ENCODE results near the gene ZNF189.
"Not testable (repeated sequence)": the region's sequence is repeated elsewhere in the genome, so short reads cannot be mapped to it uniquely, and the experiment has no call there.

The ZNF189 gene

DNA sequence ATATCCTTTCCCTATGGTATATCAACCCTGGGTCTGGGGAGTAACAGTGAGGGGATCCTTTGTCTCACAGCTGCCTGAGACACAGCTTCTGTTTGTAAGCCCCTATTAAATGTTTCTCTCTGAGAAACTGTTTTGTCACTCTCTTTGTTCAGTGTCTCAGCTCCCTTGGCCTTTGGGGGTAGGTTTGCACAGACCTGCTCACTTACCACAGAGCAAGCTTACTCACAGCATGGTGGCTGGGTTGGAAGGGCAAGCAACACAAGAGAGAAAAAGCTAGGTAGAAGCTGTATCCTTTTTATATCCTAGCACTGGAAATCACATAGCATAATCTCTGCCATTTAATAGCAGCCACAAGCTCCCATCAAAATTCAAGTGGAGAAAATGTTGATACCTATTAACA, 18.4 kb upstream of the ZNF189 start:
- no peak for DNase-seq (ENCODE audit: low spot score)
- TF ChIP-seq, protein P1, sequence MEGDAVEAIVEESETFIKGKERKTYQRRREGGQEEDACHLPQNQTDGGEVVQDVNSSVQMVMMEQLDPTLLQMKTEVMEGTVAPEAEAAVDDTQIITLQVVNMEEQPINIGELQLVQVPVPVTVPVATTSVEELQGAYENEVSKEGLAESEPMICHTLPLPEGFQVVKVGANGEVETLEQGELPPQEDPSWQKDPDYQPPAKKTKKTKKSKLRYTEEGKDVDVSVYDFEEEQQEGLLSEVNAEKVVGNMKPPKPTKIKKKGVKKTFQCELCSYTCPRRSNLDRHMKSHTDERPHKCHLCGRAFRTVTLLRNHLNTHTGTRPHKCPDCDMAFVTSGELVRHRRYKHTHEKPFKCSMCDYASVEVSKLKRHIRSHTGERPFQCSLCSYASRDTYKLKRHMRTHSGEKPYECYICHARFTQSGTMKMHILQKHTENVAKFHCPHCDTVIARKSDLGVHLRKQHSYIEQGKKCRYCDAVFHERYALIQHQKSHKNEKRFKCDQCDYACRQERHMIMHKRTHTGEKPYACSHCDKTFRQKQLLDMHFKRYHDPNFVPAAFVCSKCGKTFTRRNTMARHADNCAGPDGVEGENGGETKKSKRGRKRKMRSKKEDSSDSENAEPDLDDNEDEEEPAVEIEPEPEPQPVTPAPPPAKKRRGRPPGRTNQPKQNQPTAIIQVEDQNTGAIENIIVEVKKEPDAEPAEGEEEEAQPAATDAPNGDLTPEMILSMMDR (IDR thresholded peaks at IDR 0.05), result no peak
- Histone ChIP-seq H3K27ac (no peak overlapping the region), H3K4me3 (no peak overlapping the region)

DNA sequence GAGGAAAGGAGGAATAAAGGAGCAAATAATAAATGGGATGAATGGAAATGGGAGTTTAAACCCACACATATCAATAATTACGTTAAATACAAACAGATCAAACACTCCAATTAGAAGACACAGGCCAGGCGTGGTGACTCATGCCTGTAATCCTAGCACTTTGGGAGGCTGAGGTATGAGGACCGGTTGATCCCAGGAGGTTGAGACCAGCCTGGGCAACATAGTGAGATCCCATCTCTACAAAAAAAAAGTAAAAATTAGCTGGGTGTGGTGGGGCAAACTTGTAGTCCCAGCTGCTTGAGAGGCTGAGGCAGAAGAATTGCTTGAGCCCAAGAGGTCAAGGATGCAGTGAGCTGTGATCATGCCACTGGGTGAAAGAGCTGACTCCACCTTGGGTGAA, 17.5 kb upstream of the ZNF189 start:
- no peak overlapping the region for H3K27ac ChIP-seq
- DNase-seq (ENCODE audit: low spot score), result no peak

DNA sequence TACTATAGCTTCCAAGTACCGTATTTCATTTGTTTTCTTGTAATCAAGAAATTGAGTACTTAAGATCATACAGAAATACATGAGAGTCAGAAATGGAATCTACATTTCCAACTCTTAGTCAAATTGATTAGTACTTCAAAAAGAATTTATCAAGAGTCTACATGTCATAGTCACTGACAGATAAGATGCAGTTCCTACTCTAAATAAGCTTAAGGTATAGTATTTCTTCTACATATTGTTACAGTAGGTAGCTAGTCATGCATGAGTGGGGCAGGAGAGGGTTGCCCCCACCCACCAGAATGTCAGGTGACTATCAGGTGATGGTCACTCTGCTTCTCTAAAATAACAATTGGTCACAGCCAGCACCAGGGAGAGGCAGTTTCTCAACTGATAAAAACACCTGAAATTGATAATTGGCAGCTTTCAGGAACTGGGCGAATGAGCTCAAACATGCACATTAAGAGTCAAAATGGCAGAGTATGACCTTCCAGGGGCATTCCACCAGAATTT, 16.8 kb upstream of the ZNF189 start:
- Histone ChIP-seq H3K27ac (no peak overlapping the region), H3K4me3 (no peak overlapping the region)
- DNase-seq (ENCODE audit: low spot score), result no peak
- TF ChIP-seq, protein P1 (IDR thresholded peaks at IDR 0.05), result no peak

More for the DNA sequence above, 17.5 kb upstream of the ZNF189 start:
- no peak overlapping the region for H3K4me3 ChIP-seq
- TF ChIP-seq, protein P1 (IDR thresholded peaks at IDR 0.05), result no peak

DNA sequence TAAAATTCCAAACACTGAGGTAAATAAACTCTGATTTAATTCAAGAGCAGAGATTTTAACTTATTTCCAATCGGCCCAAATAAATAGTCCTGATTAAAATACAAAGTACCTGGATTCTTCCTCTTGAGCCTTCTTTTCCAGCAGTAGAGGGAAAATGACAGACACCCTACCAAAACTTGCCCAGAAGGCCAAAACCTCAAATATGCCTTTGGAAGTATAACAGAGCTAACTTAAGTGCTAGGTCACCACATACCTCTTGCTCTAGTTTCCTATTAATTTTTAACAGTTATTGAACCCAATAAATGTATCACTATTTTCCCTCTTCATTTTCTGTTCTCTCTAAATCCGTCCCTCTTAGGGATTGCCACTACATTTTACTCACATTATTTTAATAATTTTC, 15.3 kb upstream of the ZNF189 start:
- TF ChIP-seq, protein P1 (IDR thresholded peaks at IDR 0.05), result no peak
- Histone ChIP-seq H3K4me3 (no peak overlapping the region), H3K27ac (no peak overlapping the region)
- no peak for DNase-seq (ENCODE audit: low spot score)

DNA sequence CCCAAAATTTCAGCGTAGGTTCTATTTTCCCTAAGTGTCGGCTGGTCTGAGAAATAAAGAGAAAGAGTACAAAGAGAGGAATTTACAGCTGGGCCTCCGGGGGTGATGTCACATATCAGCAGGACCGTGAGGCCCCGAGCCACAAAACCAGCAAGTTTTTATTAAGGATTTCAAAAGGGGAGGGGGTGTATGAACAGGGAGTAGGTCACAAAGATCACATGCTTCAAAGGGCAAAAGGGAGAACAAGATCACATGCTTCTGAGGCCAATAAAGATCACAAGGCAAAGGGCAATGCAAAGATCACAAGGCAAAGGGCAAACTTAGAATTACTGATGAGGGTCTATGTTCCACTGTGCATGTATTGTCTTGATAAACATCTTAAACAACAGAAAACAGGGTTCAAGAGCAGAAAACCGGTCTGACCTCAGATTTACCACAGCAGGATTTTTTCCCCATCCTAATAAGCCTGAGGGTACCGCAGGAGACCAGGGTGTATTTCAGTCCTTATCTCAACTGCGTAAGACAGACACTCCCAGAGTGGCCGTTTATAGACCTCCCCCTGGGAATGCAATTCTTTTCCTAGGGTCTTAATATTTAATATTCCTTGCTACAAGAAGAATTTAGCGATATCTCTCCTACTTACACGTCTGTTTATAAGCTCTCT, 13.6 kb upstream of the ZNF189 start, which contains the start of gene BAAT:
BAAT (minus strand) TSS at position 134 of the 664 bp plus-strand sequence. CDS start 13,602 bp downstream, outside the sequence.
- H3K27ac ChIP-seq; H3K4me3 ChIP-seq; DNase-seq (ENCODE audit: low spot score): not testable (repeated sequence)

DNA sequence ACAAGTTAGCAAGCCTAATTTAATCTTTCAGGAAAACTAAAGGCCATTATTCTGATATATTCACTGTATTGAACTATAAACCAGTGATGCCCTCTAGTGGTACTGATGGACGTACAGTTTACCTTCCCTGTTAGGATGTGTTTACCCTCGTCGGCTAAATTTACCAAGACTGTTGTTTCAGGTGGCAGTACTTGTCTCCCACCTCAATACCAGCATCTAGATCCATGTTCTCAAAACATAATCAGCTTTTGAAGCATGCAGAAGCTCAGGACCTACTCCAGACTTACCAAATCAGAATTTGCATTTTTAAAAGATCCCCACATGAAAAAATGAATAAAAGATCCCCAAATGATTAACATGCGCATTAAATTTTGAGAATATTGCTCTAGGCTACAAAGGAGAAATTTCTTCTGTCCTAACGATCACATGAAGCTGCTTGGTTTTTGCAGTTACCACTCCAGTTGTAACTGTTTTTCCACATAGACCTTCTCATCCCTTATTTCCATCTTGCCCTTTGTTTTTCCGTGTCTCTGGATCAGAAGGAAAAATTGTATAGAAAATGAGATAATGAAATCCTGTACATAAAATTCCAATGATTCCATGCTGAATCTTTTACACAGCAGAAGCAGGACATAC, 10.7 kb upstream of the ZNF189 start:
- DNase-seq (ENCODE audit: low spot score), result no peak
- no peak overlapping the region for H3K27ac ChIP-seq
- TF ChIP-seq, protein P1 (IDR thresholded peaks at IDR 0.05), result no peak

DNA sequence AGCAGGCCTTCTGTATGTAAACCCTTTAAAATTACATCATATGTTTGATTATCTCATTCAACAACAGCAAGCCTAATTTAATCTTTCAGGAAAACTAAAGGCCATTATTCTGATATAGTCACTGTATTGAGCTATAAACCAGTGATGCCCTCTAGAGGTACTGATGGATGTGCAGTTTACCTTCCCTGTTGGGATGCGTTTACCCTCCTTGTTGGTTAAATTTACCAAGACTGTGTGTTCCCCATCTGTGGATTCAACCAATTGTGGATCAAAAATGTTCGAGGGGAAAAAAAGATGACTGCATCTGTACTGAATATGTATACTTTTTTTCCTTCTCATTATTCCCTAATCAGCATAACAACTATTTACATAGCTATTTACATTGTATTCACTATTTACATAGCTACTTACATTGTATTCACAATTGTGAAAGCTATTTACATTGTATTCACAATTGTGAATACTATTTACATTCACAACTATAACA, 10.1 kb upstream of the ZNF189 start:
- H3K27ac ChIP-seq, result no peak overlapping the region
- no peak overlapping the region for H3K4me3 ChIP-seq
- TF ChIP-seq, protein P1 (IDR thresholded peaks at IDR 0.05), result no peak
- DNase-seq (ENCODE audit: low spot score), result no peak

More for the DNA sequence above, 10.7 kb upstream of the ZNF189 start:
- H3K4me3 ChIP-seq, result no peak overlapping the region

Data from coronary artery (tissue), 2 donors.